ENCODE measurements around the gene COMMD2. TPM values are rescaled to one million over a fixed set of nuclear protein-coding genes. Genes with fewer than 3 reads are reported as not detected.

COMMD2 gene
- total RNA-seq, 1 donor from 2014 or later, result 47.1 TPM

- peaks cover 10% of the 10 kb centered on the region for H3K4me1 Mint-ChIP-seq (ENCODE audit: low read depth, unreplicated experiment)
- no peak overlapping the region for H3K4me3 Mint-ChIP-seq (ENCODE audit: unreplicated experiment)
- Histone ChIP-seq H3K4me2 (ENCODE audit: low read length) (no peak overlapping the region), H2AFZ (ENCODE audit: low read depth, low read length) (no peak overlapping the region), H3K27ac (ENCODE audit: low read depth, low read length) (peak overlapping the region; percentile 82), H3K27me3 (ENCODE audit: insufficient read depth, low read length) (no peaks in the 10 kb centered on the region), H3K79me2 (ENCODE audit: insufficient read depth, low read length) (no peaks in the 10 kb centered on the region), H3K4me3 (ENCODE audit: insufficient read depth, low read depth, low read length) (no peak overlapping the region), H4K20me1 (ENCODE audit: insufficient read depth, low read length) (no peaks in the 10 kb centered on the region), H3K36me3 (ENCODE audit: insufficient read depth, low read length) (no peaks in the 10 kb centered on the region), H3K4me1 (ENCODE audit: insufficient read depth, low read length) (peaks cover 10% of the 10 kb centered on the region), H3K9ac (ENCODE audit: low read length) (no peak overlapping the region), H3K9me3 (ENCODE audit: insufficient read depth, low read depth, low read length) (peaks cover 5% of the 10 kb centered on the region)
- TF ChIP-seq EZH2 (IDR thresholded peaks at IDR 0.05; ENCODE audit: insufficient read depth, low read length) (no peak), CTCF (IDR thresholded peaks at IDR 0.05; ENCODE audit: insufficient read depth, low read depth, low read length) (no peak)
- H3K27ac Mint-ChIP-seq (ENCODE audit: unreplicated experiment), result peak overlapping the region; percentile 79
- no peak for FAIRE-seq
- no peaks in the 10 kb centered on the region for H3K27me3 Mint-ChIP-seq (ENCODE audit: low read depth, unreplicated experiment)
- DNase-seq (ENCODE audit: low read depth), result peak; percentile 8
- H3K36me3 Mint-ChIP-seq (ENCODE audit: low read depth, unreplicated experiment), result peaks cover 2% of the 10 kb centered on the region
- H3K9me3 Mint-ChIP-seq (ENCODE audit: unreplicated experiment), result peaks cover 4% of the 10 kb centered on the region
Measured at GRCh38 chr3:149703466-149703865, 48.8 kb downstream of the COMMD2 start.

- H3K4me3 Mint-ChIP-seq (ENCODE audit: unreplicated experiment), result no peak overlapping the region
- H3K79me2 ChIP-seq (ENCODE audit: insufficient read depth, low read length), result no peaks in the 10 kb centered on the region
- H3K27ac Mint-ChIP-seq (ENCODE audit: unreplicated experiment), result peak overlapping the region; percentile 79
- no peaks in the 10 kb centered on the region for H3K27me3 ChIP-seq (ENCODE audit: insufficient read depth, low read length)
- H4K20me1 ChIP-seq (ENCODE audit: insufficient read depth, low read length), result no peaks in the 10 kb centered on the region
- H3K27me3 Mint-ChIP-seq (ENCODE audit: low read depth, unreplicated experiment), result no peaks in the 10 kb centered on the region
- peak overlapping the region; percentile 59 for H3K9ac ChIP-seq (ENCODE audit: low read length)
- peaks cover 9% of the 10 kb centered on the region for H3K9me3 ChIP-seq (ENCODE audit: insufficient read depth, low read depth, low read length)
- TF ChIP-seq EZH2 (IDR thresholded peaks at IDR 0.05; ENCODE audit: insufficient read depth, low read length) (no peak), CTCF (IDR thresholded peaks at IDR 0.05; ENCODE audit: insufficient read depth, low read depth, low read length) (no peak)
- peaks cover 10% of the 10 kb centered on the region for H3K9me3 Mint-ChIP-seq (ENCODE audit: unreplicated experiment)
- DNase-seq (ENCODE audit: low read depth), result peak; percentile 90
- peaks cover 4% of the 10 kb centered on the region for H3K36me3 Mint-ChIP-seq (ENCODE audit: low read depth, unreplicated experiment)
- FAIRE-seq, result peak; percentile 39
- peak overlapping the region; percentile 65 for H3K4me2 ChIP-seq (ENCODE audit: low read length)
- peak overlapping the region; percentile 82 for H3K27ac ChIP-seq (ENCODE audit: low read depth, low read length)
- no peak overlapping the region for H3K4me3 ChIP-seq (ENCODE audit: insufficient read depth, low read depth, low read length)
- peak overlapping the region; percentile 29 for H2AFZ ChIP-seq (ENCODE audit: low read depth, low read length)
- H3K4me1 Mint-ChIP-seq (ENCODE audit: low read depth, unreplicated experiment), result peaks cover 10% of the 10 kb centered on the region
- no peaks in the 10 kb centered on the region for H3K36me3 ChIP-seq (ENCODE audit: insufficient read depth, low read length)
- H3K4me1 ChIP-seq (ENCODE audit: insufficient read depth, low read length), result peaks cover 10% of the 10 kb centered on the region
Measured at GRCh38 chr3:149702691-149703441, 49.4 kb downstream of the COMMD2 start.

DNA sequence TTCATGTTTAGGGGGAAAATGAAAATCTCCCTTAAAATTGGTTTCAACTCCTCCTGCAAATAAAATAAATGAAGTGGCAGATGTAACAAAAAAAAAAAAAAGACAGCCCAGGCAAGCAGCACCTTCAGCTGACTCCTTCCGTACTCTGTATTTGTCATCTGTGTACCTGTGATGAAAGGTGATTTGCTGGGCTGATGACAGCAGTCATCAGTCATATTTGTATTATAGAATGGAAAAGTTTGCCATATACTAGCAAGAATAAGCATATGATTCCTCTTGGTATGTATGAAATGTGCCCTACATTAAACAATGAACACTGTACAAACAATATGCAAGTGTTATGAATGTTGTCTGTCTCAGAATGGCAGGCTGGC lies 50.3 kb downstream of the COMMD2 start:
- Mint-ChIP-seq H3K27ac (ENCODE audit: unreplicated experiment) (no peak overlapping the region), H3K9me3 (ENCODE audit: unreplicated experiment) (peaks cover 16% of the 10 kb centered on the region), H3K27me3 (ENCODE audit: low read depth, unreplicated experiment) (no peaks in the 10 kb centered on the region), H3K36me3 (ENCODE audit: low read depth, unreplicated experiment) (peaks cover 7% of the 10 kb centered on the region), H3K4me3 (ENCODE audit: unreplicated experiment) (no peak overlapping the region), H3K4me1 (ENCODE audit: low read depth, unreplicated experiment) (peaks cover 10% of the 10 kb centered on the region)
- Histone ChIP-seq H3K27me3 (ENCODE audit: insufficient read depth, low read length) (no peaks in the 10 kb centered on the region), H3K4me1 (ENCODE audit: insufficient read depth, low read length) (peaks cover 10% of the 10 kb centered on the region), H3K79me2 (ENCODE audit: insufficient read depth, low read length) (no peaks in the 10 kb centered on the region), H3K9ac (ENCODE audit: low read length) (no peak overlapping the region), H3K9me3 (ENCODE audit: insufficient read depth, low read depth, low read length) (peaks cover 11% of the 10 kb centered on the region), H4K20me1 (ENCODE audit: insufficient read depth, low read length) (no peaks in the 10 kb centered on the region), H3K36me3 (ENCODE audit: insufficient read depth, low read length) (no peaks in the 10 kb centered on the region), H3K4me3 (ENCODE audit: insufficient read depth, low read depth, low read length) (no peak overlapping the region), H3K4me2 (ENCODE audit: low read length) (no peak overlapping the region), H2AFZ (ENCODE audit: low read depth, low read length) (no peak overlapping the region), H3K27ac (ENCODE audit: low read depth, low read length) (no peak overlapping the region)
- no peak for TF ChIP-seq CTCF (IDR thresholded peaks at IDR 0.05; ENCODE audit: insufficient read depth, low read depth, low read length)
- TF ChIP-seq EZH2 (IDR thresholded peaks at IDR 0.05; ENCODE audit: insufficient read depth, low read length), result no peak
- no peak for FAIRE-seq
- no peak for DNase-seq (ENCODE audit: low read depth)

All from astrocyte (in vitro differentiated cells and primary cell).